GM21390 (cell line): ENCODE data around the gene C10orf90.

Experiments used
- ATAC-seq: cut with Tn5 transposase; IDR thresholded peaks from one replicate; pipeline ENCODE4 v1.9.1; 2021; ENCODE audit not compliant: unreplicated experiment

Gene C10orf90

DNA sequence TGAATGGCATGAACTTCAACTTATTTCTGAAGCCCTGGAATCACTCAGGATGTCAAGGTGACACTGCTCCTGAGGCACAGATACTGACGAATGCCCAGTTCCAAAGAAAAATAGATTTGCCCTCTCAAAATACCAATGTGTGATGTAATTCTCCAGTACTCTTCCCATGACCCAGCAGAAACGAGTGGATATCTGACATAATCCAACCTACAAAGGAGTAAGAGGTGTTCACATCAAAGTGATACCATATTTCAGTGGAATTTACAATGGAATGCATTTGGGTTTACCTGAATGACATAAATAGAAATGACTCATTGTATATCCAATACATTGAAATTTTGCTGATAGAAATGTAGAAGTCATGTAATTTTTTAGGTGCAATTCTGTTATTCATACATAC, 161.3 kb downstream of the C10orf90 start:
- no peak for ATAC-seq

DNA sequence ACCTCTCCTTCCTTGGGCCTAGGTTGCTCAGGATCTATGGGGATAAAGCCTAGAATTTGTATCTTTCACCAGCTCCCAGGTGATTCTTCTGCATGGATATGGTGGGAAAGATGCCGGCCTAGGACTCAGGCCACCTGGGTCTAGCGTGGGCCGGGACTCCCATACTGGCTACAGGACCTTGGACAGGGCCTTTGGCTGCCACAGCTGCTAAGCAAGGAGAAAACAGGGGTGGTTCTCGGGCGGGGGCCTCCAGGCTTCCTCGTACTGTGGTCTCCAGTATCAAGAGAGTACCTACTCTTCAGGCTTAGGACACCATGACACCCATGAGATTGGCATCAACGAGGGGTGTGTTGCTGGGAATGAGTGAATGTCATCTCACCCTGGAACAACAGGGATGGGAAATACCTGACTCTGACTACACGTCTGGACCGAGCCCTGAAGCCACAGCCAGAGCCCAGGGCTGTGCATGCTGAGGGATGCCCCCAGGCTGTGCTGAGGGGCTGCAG, 161.9 kb downstream of the C10orf90 start:
- no peak for ATAC-seq

DNA sequence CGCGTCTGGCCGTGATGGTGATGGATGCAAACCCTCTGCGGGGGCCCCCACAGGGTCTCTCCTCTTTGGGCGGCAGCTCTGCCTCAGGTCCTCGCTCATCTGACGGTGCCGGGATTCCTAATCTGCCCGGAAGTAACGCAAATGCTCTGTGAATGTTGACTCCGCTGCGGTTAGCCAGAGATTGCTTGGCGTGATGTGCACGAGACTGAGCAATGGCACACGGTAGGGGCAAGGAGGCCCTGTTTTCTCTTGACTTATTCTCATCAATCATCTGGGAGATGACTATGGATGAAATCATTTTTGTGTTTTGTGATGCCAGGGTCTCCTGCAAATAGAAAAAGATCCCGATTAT, 165.8 kb downstream of the C10orf90 start:
- no peak for ATAC-seq

DNA sequence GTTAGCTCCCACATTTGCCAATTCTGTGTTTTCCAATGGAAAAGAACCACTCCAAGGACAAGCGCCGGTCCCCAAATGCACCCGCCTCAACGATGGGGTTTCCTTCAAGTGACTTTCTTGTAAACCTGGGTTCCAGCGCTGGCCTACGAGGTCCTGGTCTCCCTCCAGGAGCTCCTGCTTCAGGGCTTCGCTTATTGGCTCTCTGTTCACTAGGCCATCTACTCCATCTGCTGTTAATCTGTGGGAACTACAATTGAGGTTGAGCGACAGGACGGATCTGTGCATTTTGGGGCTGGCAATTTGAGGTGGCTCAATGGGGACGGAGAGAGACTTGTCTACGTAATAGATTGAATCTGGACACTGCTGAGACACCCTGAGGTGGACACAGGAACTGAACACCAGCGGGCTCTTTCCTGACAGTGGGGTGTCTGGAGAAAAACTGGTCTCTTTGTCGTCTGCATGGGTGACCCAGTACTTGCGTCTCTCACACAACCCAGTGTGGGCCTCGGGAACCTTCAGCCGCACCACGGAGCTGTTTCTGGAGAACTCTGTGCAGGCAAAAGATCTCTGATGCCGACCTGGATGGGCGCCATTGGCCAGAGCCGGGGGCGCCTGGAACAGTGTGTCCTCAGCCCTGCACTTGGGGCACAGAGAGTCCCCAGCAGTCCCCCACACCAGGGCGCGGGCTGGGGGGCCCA, 166.3 kb downstream of the C10orf90 start:
- no peak for ATAC-seq

- ATAC-seq, result no peak
Measured at GRCh38 chr10:126503392-126504062, 167.0 kb downstream of the C10orf90 start.

- ATAC-seq, result no peak
Measured at GRCh38 chr10:126502441-126502840, 168.1 kb downstream of the C10orf90 start.

DNA sequence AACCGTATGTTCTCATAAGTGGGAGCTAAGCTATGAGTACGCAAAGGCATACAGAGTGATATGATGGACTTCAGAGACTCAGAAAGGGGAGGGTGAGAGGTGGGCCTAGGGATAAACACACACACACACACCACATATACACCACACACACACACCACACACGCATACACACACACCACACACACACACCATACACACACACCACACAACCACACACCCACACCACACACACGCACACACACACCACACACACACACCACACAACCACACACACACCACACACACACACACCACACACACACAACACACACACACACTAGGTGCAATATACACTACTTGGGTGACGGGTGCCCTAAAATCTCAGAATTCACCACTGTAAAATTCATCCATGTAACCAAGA, 168.7 kb downstream of the C10orf90 start:
- ATAC-seq, result no peak

DNA sequence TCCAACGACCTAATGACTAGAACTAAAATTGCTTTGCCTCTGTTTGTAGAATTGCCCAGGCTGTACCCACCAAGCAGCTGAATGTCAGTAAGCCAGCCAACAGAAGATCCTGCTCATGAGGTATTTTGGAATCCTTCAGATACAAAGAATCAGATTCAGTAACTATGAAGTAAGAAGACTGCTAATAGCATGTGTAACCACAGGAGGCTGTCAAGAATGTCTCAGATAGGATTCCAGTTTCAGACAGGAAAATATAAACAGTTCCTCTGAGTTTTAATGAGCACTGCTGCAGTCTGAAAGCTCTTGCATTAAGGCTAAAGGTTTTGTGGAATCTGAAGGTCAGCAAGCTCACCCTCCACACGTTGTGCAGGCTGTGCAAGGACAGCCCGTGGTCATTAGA, 169.6 kb downstream of the C10orf90 start:
- ATAC-seq, result no peak

GRCh38 chr10:126500185-126500584, 170.3 kb downstream of the C10orf90 start:
- ATAC-seq, result no peak

GRCh38 chr10:126499744-126500143, 170.7 kb downstream of the C10orf90 start:
- ATAC-seq, result no peak

DNA sequence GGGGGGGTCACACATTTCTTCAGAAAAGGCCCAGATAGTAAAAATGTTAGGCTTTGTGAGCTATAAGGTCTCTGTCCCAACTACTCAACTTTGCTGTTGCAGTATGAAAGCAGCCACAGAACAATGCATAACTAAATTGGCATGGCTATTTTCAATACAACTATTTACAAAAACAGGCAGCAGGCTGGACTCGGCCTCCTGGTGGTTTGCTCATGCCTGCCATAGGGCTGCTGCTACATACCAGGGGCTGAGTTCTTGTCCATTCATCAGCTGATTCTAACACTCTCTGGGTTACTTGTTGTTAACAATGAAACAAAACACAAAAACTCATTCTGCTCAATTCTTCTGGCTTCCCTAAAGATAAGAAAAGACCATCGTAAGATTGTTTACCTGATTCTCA, 172.8 kb downstream of the C10orf90 start:
- no peak for ATAC-seq

DNA sequence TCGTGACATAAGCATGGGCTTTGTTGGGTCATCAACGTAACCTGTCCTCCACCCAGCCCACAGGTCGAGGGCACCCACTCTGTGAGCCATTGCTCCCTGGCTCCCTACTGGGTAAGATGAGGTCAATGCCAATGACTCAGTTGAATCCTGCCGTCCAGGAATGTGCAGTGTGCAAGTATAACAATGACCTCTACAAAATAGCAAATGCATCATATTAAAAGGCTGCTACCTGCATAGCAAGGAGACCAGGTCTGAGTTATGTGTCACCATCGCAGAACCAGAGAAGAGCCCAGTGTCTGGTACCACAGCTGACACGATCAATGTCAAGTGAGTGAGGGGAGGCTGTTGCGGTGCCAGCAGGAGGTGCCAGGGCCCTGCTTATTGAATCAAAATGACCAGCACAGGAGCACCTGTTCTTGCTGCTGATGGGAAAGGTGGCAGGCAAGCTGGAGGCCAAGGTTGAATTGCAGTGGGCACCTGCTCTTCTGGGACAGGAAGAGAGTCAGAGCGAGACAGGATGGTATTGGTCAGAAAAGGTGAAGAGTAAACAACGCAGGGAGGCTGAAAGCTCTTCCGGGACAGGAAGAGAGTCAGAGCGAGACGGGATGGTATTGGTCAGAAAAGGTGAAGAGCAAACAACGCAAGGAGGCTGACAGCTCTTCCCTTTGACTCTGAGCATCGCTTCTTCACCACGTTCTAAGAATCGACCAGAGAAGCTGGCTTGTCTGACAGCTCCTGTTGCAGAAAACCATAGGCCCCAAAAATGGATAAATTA, 173.5 kb downstream of the C10orf90 start:
- no peak for ATAC-seq

- ATAC-seq, result no peak
Measured at GRCh38 chr10:126491476-126491875, 179.0 kb downstream of the C10orf90 start.

- no peak for ATAC-seq
Measured at GRCh38 chr10:126481181-126481580, 189.3 kb downstream of the C10orf90 start.

DNA sequence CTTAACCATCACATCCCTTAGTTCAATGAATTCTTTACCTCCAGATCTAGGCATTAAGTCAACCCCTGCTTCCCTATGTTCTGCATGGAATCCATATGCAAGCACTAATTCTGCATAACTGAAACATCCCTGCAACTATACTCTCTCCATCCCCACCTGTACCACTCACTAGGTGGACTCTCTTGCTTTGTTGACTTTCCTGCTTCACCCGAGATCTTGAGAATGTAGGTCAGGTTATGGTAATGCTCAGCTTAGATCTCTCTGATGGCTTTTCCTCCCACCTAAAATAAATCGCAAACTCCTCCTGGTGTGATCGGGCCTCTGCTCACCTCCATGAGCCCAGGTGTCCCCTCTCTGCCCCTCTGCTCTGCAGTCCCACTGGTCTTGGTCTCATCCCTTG, 189.8 kb downstream of the C10orf90 start:
- no peak for ATAC-seq

DNA sequence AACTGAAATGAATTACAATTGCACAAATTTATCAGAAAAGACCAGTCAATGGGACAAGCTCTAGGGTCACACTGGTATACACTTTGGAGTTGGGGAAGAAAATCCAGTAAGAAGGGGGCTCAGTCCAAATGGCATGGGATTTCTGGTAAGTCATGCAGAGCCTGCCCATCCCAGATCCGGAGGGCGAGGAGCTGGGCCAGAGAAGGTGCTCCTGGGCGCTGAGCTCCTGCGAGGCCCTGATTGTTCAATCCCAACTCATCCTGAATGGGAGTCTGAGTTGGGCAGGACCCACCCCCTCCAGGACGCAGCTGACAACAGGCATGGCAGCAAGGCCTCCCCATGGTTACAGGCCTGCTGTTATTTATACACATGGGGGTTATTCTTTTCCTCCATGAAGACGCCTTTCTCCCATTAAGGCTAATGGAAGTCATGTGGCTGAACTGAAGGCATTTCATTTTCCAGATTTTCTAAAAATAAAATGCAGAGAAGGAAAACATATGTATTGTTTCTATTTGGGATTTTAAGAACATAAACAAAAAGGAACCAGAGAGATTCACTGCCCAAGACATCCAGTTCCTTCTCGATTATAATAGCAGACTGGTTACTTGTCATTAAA, 191.1 kb downstream of the C10orf90 start:
- ATAC-seq, result no peak

GRCh38 chr10:126478546-126478945, 191.9 kb downstream of the C10orf90 start:
- no peak for ATAC-seq

DNA sequence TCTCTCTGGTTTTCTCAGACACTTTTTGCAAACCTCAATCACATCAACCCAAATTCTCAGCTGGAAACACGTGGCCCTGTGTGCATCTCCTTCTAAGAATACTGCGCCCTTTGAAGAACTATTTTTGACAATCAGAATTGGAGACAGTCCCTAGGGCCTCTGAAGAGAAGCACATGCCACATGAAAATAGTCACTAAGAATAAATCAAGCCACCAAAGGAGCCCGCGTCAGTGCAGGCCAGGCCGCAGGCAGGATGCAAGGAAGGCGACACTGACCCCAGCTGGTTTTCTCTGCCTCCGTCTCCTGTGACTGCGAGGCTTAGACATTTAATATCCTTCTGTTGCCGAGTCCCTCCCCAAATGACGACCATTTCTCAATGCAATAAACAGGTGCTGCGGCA, 194.2 kb downstream of the C10orf90 start:
- no peak for ATAC-seq

GRCh38 chr10:126475074-126475691, 195.3 kb downstream of the C10orf90 start:
- ATAC-seq, result no peak

- ATAC-seq, result no peak
Measured at GRCh38 chr10:126474031-126474430, 196.5 kb downstream of the C10orf90 start.

- no peak for ATAC-seq
Measured at GRCh38 chr10:126470991-126471390, 199.5 kb downstream of the C10orf90 start.
